Measurements from ENCODE around the gene THAP11. TPM values are rescaled to one million over a fixed set of nuclear protein-coding genes. Genes with fewer than 3 reads are reported as not detected.

THAP11 gene
- total RNA-seq, 6 donors from 2014 or later, result 28.3 to 66.3 (median 34.3) TPM

- no peak for TF ChIP-seq EP300 (IDR thresholded peaks at IDR 0.05)
- peak; percentile 78 to 85 for TF ChIP-seq POLR2AphosphoS5 (IDR thresholded peaks at IDR 0.05)
- peak in 3 of 4 donors; percentile 55 to 86 (median 63) for TF ChIP-seq POLR2A (IDR thresholded peaks at IDR 0.05)
- peak in 1 of 6 experiments; percentile 23 for TF ChIP-seq CTCF (IDR thresholded peaks at IDR 0.05)
- H3K27me3 ChIP-seq, result no peaks in the 10 kb centered on the region
- ATAC-seq (ENCODE audit: low FRiP score in 2 of 2) (peak; percentile 98 to 99), DNase-seq (peak; percentile 97 to 99)
- peak within 1 kb of the TSS; percentile 81 to 89 (median 86) for H3K27ac ChIP-seq
- H3K4me1 ChIP-seq, result peaks cover 24 to 32% (median 26%) of the 10 kb centered on the region in 4 donors
- H3K9me3 ChIP-seq, result no peaks in the 10 kb centered on the region
- WGBS, 2 donors, result 0 to 1% methylated on average over 9 to 49 of the region's 54 CpGs
- peak within 1 kb of the TSS; percentile 87 to 100 (median 92) for H3K4me3 ChIP-seq
- H3K36me3 ChIP-seq, result peaks cover 0 to 24% (median 9%) of the 10 kb centered on the region in 4 donors
Observed at GRCh38 chr16:67806428-67807147, 35.5 kb upstream of the THAP11 start, which contains the start of the genes RANBP10 and TSNAXIP1. Gene RANBP10 (minus strand): TSS chr16:67806560. CDS start chr16:67806536, 24 bp downstream. Gene TSNAXIP1 (plus strand): TSS chr16:67806889. CDS start chr16:67807150, 261 bp downstream.

- DNase-seq (no peak), ATAC-seq (ENCODE audit: low FRiP score in 2 of 2) (no peak)
- Histone ChIP-seq H3K9me3 (no peaks in the 10 kb centered on the region), H3K27me3 (no peaks in the 10 kb centered on the region), H3K36me3 (peaks cover 0 to 18% (median 3%) of the 10 kb centered on the region in 4 donors), H3K27ac (peak overlapping the region; percentile 48 to 89 (median 86)), H3K4me1 (peaks cover 23 to 29% (median 26%) of the 10 kb centered on the region in 4 donors), H3K4me3 (peak overlapping the region; percentile 36 to 97 (median 88))
- 30 to 32% methylated on average over 22 to 24 of the region's 24 CpGs for WGBS, 2 donors
- TF ChIP-seq CTCF (IDR thresholded peaks at IDR 0.05) (peak in 1 of 6 experiments; percentile 43), POLR2AphosphoS5 (IDR thresholded peaks at IDR 0.05) (no peak)
Observed at GRCh38 chr16:67807148-67807682, 34.9 kb upstream of the THAP11 start.

GRCh38 chr16:67811899-67812298 lies 30.2 kb upstream of the THAP11 start:
- Histone ChIP-seq H3K4me1 (peaks cover 5 to 14% (median 11%) of the 10 kb centered on the region in 4 donors), H3K27me3 (no peaks in the 10 kb centered on the region), H3K4me3 (no peak overlapping the region), H3K36me3 (no peaks in the 10 kb centered on the region), H3K27ac (no peak overlapping the region), H3K9me3 (no peaks in the 10 kb centered on the region)
- TF ChIP-seq POLR2AphosphoS5 (IDR thresholded peaks at IDR 0.05) (no peak), EP300 (IDR thresholded peaks at IDR 0.05) (no peak), CTCF (IDR thresholded peaks at IDR 0.05) (no peak)
- ATAC-seq (ENCODE audit: low FRiP score in 2 of 2) (no peak), DNase-seq (no peak)
- WGBS, 2 donors, result 100% methylated on average over 1 of the region's 1 CpG; no CpG with 5 or more reads in 1 of the 2 donors

- 91 to 94% methylated on average over 5 to 8 of the region's 8 CpGs for WGBS, 2 donors
- H3K27me3 ChIP-seq, result no peaks in the 10 kb centered on the region
- DNase-seq, result no peak
- H3K4me3 ChIP-seq, result no peak overlapping the region
- H3K4me1 ChIP-seq, result peaks cover 0 to 10% (median 5%) of the 10 kb centered on the region in 4 donors
- H3K27ac ChIP-seq, result no peak overlapping the region
- TF ChIP-seq CTCF (IDR thresholded peaks at IDR 0.05) (no peak), POLR2AphosphoS5 (IDR thresholded peaks at IDR 0.05) (no peak), EP300 (IDR thresholded peaks at IDR 0.05) (no peak), POLR2A (IDR thresholded peaks at IDR 0.05) (no peak)
- no peaks in the 10 kb centered on the region for H3K9me3 ChIP-seq
- no peak for ATAC-seq (ENCODE audit: low FRiP score in 2 of 2)
- H3K36me3 ChIP-seq, result no peaks in the 10 kb centered on the region
Observed at GRCh38 chr16:67814567-67814966, 27.6 kb upstream of the THAP11 start.

All from upper lobe of left lung (tissue), 6 donors.